Measurements from ENCODE around the gene STX16. TPM values are rescaled to one million over a fixed set of nuclear protein-coding genes. Genes with fewer than 3 reads are reported as not detected.

The STX16 gene
- total and polyA plus RNA-seq, 2 of the 13 experiments (the other 11 are each of a cell fraction or from before 2014, with no cell fraction given), result 28.0 to 72.7 TPM

GRCh38 chr20:58650776-58651558, at the start of gene STX16 (continued):
- TF ChIP-seq ZNF512B (CRISPR knock-in tag; IDR thresholded peaks at IDR 0.05; ENCODE audit: borderline replicate concordance) (peak; percentile 100), TERF1 (CRISPR knock-in tag; IDR thresholded peaks at IDR 0.05) (no peak; the same call in 1 of the 2 replicates), HCFC1 (IDR thresholded peaks at IDR 0.05; ENCODE audit: low read depth, low read length) (peak; percentile 96), ZNF292 (CRISPR knock-in tag; IDR thresholded peaks at IDR 0.05; ENCODE audit: borderline replicate concordance, low read depth) (peak; percentile 94), RERE (CRISPR knock-in tag; IDR thresholded peaks at IDR 0.05; ENCODE audit: low read depth) (peak; percentile 90), ZNF512 (CRISPR knock-in tag; IDR thresholded peaks at IDR 0.05) (peak; percentile 78; the same call in 1 of the 2 replicates), THAP7 (CRISPR knock-in tag; IDR thresholded peaks at IDR 0.05) (peak; percentile 98), POLR2AphosphoS5 (IDR thresholded peaks at IDR 0.05; ENCODE audit: low read depth, low read length) (peak; percentile 96), ZBTB7B (CRISPR knock-in tag; IDR thresholded peaks at IDR 0.05) (peak; percentile 89; the same call in 1 of the 2 replicates), EP300 (IDR thresholded peaks at IDR 0.05; ENCODE audit: low read depth in 2 of 2, low read length in 2 of 2) (peak; percentile 78 to 94), EP300 (CRISPR knock-in tag; IDR thresholded peaks at IDR 0.05; ENCODE audit: borderline replicate concordance) (peak; percentile 83), SMARCE1 (IDR thresholded peaks at IDR 0.05; ENCODE audit: borderline replicate concordance) (no peak), CREBL2 (CRISPR knock-in tag; IDR thresholded peaks at IDR 0.05; ENCODE audit: borderline replicate concordance) (peak; percentile 98), ZNF414 (CRISPR knock-in tag; IDR thresholded peaks at IDR 0.05) (peak; percentile 100)
